Panc1 (cell line): ENCODE results near the gene CNNM4. TPM values are rescaled to one million over a fixed set of nuclear protein-coding genes. Genes with fewer than 3 reads are reported as not detected.

Experiments
- ATAC-seq: fragments of 200-7000 bp; cut with Tn5 transposase; 2 replicates; pipeline ENCODE4 v1.9.1; 2020; ENCODE audit warnings: mild to moderate bottlenecking, moderate library complexity
- BruUV-seq: library from RNA; stranded (reverse); fragments of 400-500 nt; replicated peaks from 2 replicates; lab custom pipeline; 2021; lab: Mats Ljungman, UMichigan
- CTCF ChIA-PET: fragments of 300-600 bp; sonication (Branson Sonifier 250); formaldehyde crosslinking; loops from one replicate; lab custom pipeline; 2022; ENCODE audit warnings: antibody characterized with exemption; lab: Charles Lee
- POLR2A ChIA-PET: fragments of 300-600 bp; sonication (Branson Sonifier 250); formaldehyde crosslinking; loops from one replicate; lab custom pipeline; 2022; ENCODE audit warnings: antibody characterized with exemption; lab: Charles Lee
- DNase-seq: peaks from one replicate; pipeline ENCODE4 v3.0.0-alpha.2; 2010; ENCODE audit warnings: low read depth, low spot score
- H3K27ac ChIP-seq: 2 replicates; pipeline ENCODE4 v1.5.1; 2011; ENCODE audit warnings: mild to moderate bottlenecking, low read length, inconsistent platforms
- H3K27me3 ChIP-seq: fragments of 200-500 bp; sonication (Bioruptor generic); 2 replicates; pipeline ENCODE4 v1.6.0; 2014; ENCODE audit warnings: low read length, inconsistent platforms; ENCODE audit not compliant: control insufficient read depth, insufficient read depth
- H3K36me3 ChIP-seq: fragments of 200-500 bp; sonication (Bioruptor generic); 2 replicates; pipeline ENCODE4 v1.5.1; 2014; ENCODE audit warnings: inconsistent platforms, mild to moderate bottlenecking, low read length, moderate library complexity; ENCODE audit not compliant: control insufficient read depth, insufficient read depth
- H3K4me1 ChIP-seq: 2 replicates; pipeline ENCODE4 v1.5.1; 2011; ENCODE audit warnings: inconsistent platforms, mild to moderate bottlenecking, low read length, moderate library complexity; ENCODE audit not compliant: control insufficient read depth, insufficient read depth
- H3K4me3 ChIP-seq, 2 experiments: 2 replicates each; pipeline ENCODE4 v1.5.1; 2011 to 2012; ENCODE audit warnings: low read depth in 2 of 2, low read length in 2 of 2, mild to moderate bottlenecking in 2 of 2, inconsistent platforms in 1 of 2, moderate library complexity in 1 of 2
- H3K9me3 ChIP-seq: fragments of 200-500 bp; sonication (Bioruptor generic); 2 replicates; pipeline ENCODE4 v1.5.1; 2014; ENCODE audit warnings: low read depth, mild to moderate bottlenecking, inconsistent platforms, low read length, moderate library complexity; ENCODE audit not compliant: control insufficient read depth, insufficient read depth
- CTCF ChIP-seq: fragments of 450-650 bp; IDR thresholded peaks from 2 replicates; pipeline ENCODE4 v1.5.1; 2017; ENCODE audit warnings: mild to moderate bottlenecking
- POLR2AphosphoS5 ChIP-seq: IDR thresholded peaks from 2 replicates; pipeline ENCODE4 v1.6.1; 2012; ENCODE audit warnings: mild to moderate bottlenecking, low read depth, low read length, moderate library complexity
- REST ChIP-seq, 2 experiments: IDR thresholded peaks; 2 replicates each; pipeline ENCODE4 v1.6.1; 2011 to 2012; ENCODE audit warnings: low read depth in 2 of 2, control low read depth in 1 of 2, low read length in 1 of 2, mild to moderate bottlenecking in 1 of 2, moderate library complexity in 1 of 2; ENCODE audit not compliant: insufficient read depth in 1 of 2
- SIN3A ChIP-seq: IDR thresholded peaks from 2 replicates; pipeline ENCODE4 v1.6.1; 2012; ENCODE audit warnings: low read depth, mild to moderate bottlenecking, low read length, moderate library complexity, borderline replicate concordance; ENCODE audit not compliant: insufficient read depth
- TCF7L2 ChIP-seq: IDR thresholded peaks from 2 replicates; pipeline ENCODE4 v1.6.1; 2011; ENCODE audit warnings: mild to moderate bottlenecking, low read depth, low read length, inconsistent platforms
- in situ Hi-C: cut with HindIII; loops from 2 replicates; pipeline ENCODE4 v1.10.0; 2016; ENCODE audit warnings: low sequenced_read_pairs, low pct_unique_long_range_greater_than_20kb
- intact Hi-C: fragments of 100-400 bp; cut with micrococcal nuclease; formaldehyde crosslinking; loops from one replicate; pipeline ENCODE4 v1.10.0; 2022; ENCODE audit not compliant: unreplicated experiment
- total RNA-seq: library from RNA; stranded (reverse); gene quantifications from one replicate; pipeline ENCODE4 v1.2.1, GENCODE V29; 2021; ENCODE audit not compliant: unreplicated experiment

CNNM4 gene
- total RNA-seq, 1 experiment from 2014 or later: 15.7 TPM

- Histone ChIP-seq H3K36me3 (no peaks in the 10 kb centered on the region), H3K27me3 (no peaks in the 10 kb centered on the region), H3K4me3 (no peak within 1 kb of the TSS), H3K27ac (no peak within 1 kb of the TSS), H3K4me1 (no peaks in the 10 kb centered on the region), H3K9me3 (no peaks in the 10 kb centered on the region)
- CTCF ChIA-PET: no interaction called here
- POLR2A ChIA-PET: no interaction called here
- intact Hi-C loops: no loop called here
- no peak for DNase-seq
- in situ Hi-C loops: no loop called here
- TF ChIP-seq TCF7L2 (no peak), REST (IDR thresholded peaks at IDR 0.05; ENCODE audit: insufficient read depth in 1 of 2, low read depth in 2 of 2, low read length in 1 of 2) (no peak), CTCF (no peak), POLR2AphosphoS5 (no peak), SIN3A (no peak)
- ATAC-seq: no peak
- no TSS peak for BruUV-seq
Observed at GRCh38 chr2:96843538-96844268, 83.0 kb downstream of the CNNM4 start, which contains the start of gene ANKRD23. TSS of gene ANKRD23 (minus strand) at chr2:96844021. CDS start at chr2:96843992, 29 bp downstream.

GRCh38 chr2:96844405-96844808 is 83.7 kb downstream of the CNNM4 start:
- H3K4me3 ChIP-seq: no peak overlapping the region
- H3K9me3 ChIP-seq: no peaks in the 10 kb centered on the region
- H3K36me3 ChIP-seq: no peaks in the 10 kb centered on the region
- H3K27ac ChIP-seq: no peak overlapping the region
- H3K4me1 ChIP-seq: no peaks in the 10 kb centered on the region
- ChIA-PET CTCF (interaction anchor here (0.7 kb wide), 1 partner anchor 432 kb away, joined by 6 read pairs; no protein-coding TSS in a partner anchor), POLR2A (no interaction called here)
- H3K27me3 ChIP-seq: no peaks in the 10 kb centered on the region
- TF ChIP-seq SIN3A: no peak
- no peak for TF ChIP-seq TCF7L2
- no peak for TF ChIP-seq REST (IDR thresholded peaks at IDR 0.05; ENCODE audit: insufficient read depth in 1 of 2, low read depth in 2 of 2, low read length in 1 of 2)
- no peak for TF ChIP-seq POLR2AphosphoS5
- no peak for TF ChIP-seq CTCF
- in situ Hi-C loops (no loop called here), intact Hi-C loops (no loop called here)
- no peak for ATAC-seq
- DNase-seq: no peak
- BruUV-seq: no TSS peak
